A549 (cell line): Measurements from ENCODE around the gene METTL5. TPM values are rescaled to one million over a fixed set of nuclear protein-coding genes. Genes with fewer than 3 reads are reported as not detected.

Source experiments
- ATAC-seq, 2 experiments: fragments of 200-7000 bp in 1 of 2; fragments of >200 bp in 1 of 2; cut with Nextera tagmentation in 1 of 2; cut with Tn5 transposase in 1 of 2; 3 replicates each; pipeline versions ENCODE4 v1.8.0 to v1.9.1; 2018 to 2020; ENCODE audit warnings: mild to moderate bottlenecking in 1 of 2, moderate library complexity in 1 of 2
- CTCF ChIA-PET: fragments of 300-600 bp; sonication (Branson Sonifier 250); formaldehyde crosslinking; extraction: SDS; loops from one replicate; lab custom pipeline; 2021; ENCODE audit warnings: antibody characterized with exemption, inconsistent platforms; lab: Yijun Ruan, JAX
- POLR2A ChIA-PET: fragments of 350-600 bp; formaldehyde crosslinking; extraction: SDS; loops from one replicate; lab custom pipeline; 2021; ENCODE audit warnings: antibody characterized with exemption, inconsistent platforms; lab: Yijun Ruan, JAX
- DNase-seq, 2 experiments: peaks; one replicate each; pipeline versions ENCODE4 v3.0.0 to v3.0.0-alpha.2; 2011 to 2016; ENCODE audit warnings: low read depth in 1 of 2, low spot score in 1 of 2
- FAIRE-seq: peaks from 2 replicates; lab custom pipeline; 2011; peaks lifted over from hg19 to GRCh38; lab: Jason Lieb, UNC
- H3K27ac ChIP-seq, 2 experiments: fragments of >200 bp; sonication (Bioruptor Twin); formaldehyde crosslinking; 3 replicates each; pipeline ENCODE4 v1.5.1; 2016 to 2017
- H3K4me1 ChIP-seq: fragments of >200 bp; sonication (Bioruptor Twin); formaldehyde crosslinking; 3 replicates; pipeline ENCODE4 v1.6.1; 2016
- H3K4me2 ChIP-seq: fragments of >200 bp; sonication (Bioruptor Twin); formaldehyde crosslinking; 3 replicates; pipeline ENCODE4 v1.6.1; 2016
- H3K4me3 ChIP-seq: fragments of >200 bp; sonication (Bioruptor Twin); formaldehyde crosslinking; 3 replicates; pipeline ENCODE4 v1.5.1; 2016
- H3K9me3 ChIP-seq: fragments of >200 bp; sonication (Bioruptor Twin); formaldehyde crosslinking; 3 replicates; pipeline ENCODE4 v1.6.1; 2016
- BCL3 ChIP-seq: fragments of >200 bp; sonication (Bioruptor Twin); formaldehyde crosslinking; IDR thresholded peaks from 3 replicates; pipeline ENCODE4 v1.6.1; 2016
- BHLHE40 ChIP-seq: IDR thresholded peaks from 2 replicates; pipeline ENCODE4 v1.6.1; 2012; ENCODE audit warnings: low read depth, low read length, inconsistent platforms
- CBX2 ChIP-seq: fragments of 200-600 bp; sonication (generic); IDR thresholded peaks from 2 replicates; pipeline ENCODE4 v1.6.1; 2016; ENCODE audit warnings: low read depth, mild to moderate bottlenecking, borderline replicate concordance
- CBX8 ChIP-seq: fragments of 200-600 bp; sonication (generic); IDR thresholded peaks from 2 replicates; pipeline ENCODE4 v1.6.1; 2016
- EHF ChIP-seq: fragments of 250-450 bp; sonication (Bioruptor Pico); IDR thresholded peaks from 2 replicates; pipeline ENCODE4 v1.5.0; 2020; ENCODE audit warnings: mild to moderate bottlenecking
- EP300 ChIP-seq, 2 experiments: fragments of >200 bp; sonication (Bioruptor Twin); formaldehyde crosslinking; IDR thresholded peaks; 2 replicates in 1 of 2; 3 replicates in 1 of 2; pipeline ENCODE4 v1.6.1; 2016 to 2017
- FOSB ChIP-seq: fragments of 250-450 bp; sonication (Bioruptor Pico); IDR thresholded peaks from 2 replicates; pipeline ENCODE4 v1.5.0; 2020; ENCODE audit warnings: mild to moderate bottlenecking, moderate library complexity
- FOSL2 ChIP-seq, 2 experiments: fragments of 450-650 bp in 1 of 2; fragments of >200 bp in 1 of 2; sonication (Bioruptor Twin) in 1 of 2; formaldehyde crosslinking; IDR thresholded peaks; 2 replicates each; pipeline versions ENCODE4 v1.5.0 to v1.6.1; 2016 to 2020; ENCODE audit warnings: mild to moderate bottlenecking in 1 of 2, moderate library complexity in 1 of 2
- FOXS1 ChIP-seq: fragments of 250-450 bp; sonication (Bioruptor Pico); IDR thresholded peaks from 2 replicates; pipeline ENCODE4 v1.5.0; 2020; ENCODE audit warnings: mild to moderate bottlenecking, moderate library complexity
- GATA3 ChIP-seq: IDR thresholded peaks from 2 replicates; pipeline ENCODE4 v1.6.1; 2012; ENCODE audit warnings: borderline replicate concordance
- HMGXB4 ChIP-seq: fragments of 250-450 bp; sonication (Bioruptor Pico); IDR thresholded peaks from 2 replicates; pipeline ENCODE4 v1.5.0; 2021; ENCODE audit warnings: mild to moderate bottlenecking, moderate library complexity, borderline replicate concordance
- JUN ChIP-seq, 2 experiments: fragments of >200 bp; sonication (Bioruptor Twin); formaldehyde crosslinking; IDR thresholded peaks; 2 replicates in 1 of 2; 3 replicates in 1 of 2; pipeline ENCODE4 v1.6.1; 2016 to 2017
- JUNB ChIP-seq: fragments of >200 bp; sonication (Bioruptor Twin); formaldehyde crosslinking; IDR thresholded peaks from 2 replicates; pipeline ENCODE4 v1.6.1; 2016
- MAZ ChIP-seq: fragments of 150-350 bp; IDR thresholded peaks from 2 replicates; pipeline ENCODE4 v1.6.1; 2014; ENCODE audit warnings: antibody characterized with exemption, low read depth, low read length, borderline replicate concordance
- NPAS2 ChIP-seq: fragments of 250-450 bp; sonication (Bioruptor Pico); IDR thresholded peaks from 2 replicates; pipeline ENCODE4 v1.8.0; 2022; ENCODE audit warnings: mild to moderate bottlenecking, moderate library complexity, borderline replicate concordance
- PBX3 ChIP-seq: IDR thresholded peaks from 2 replicates; pipeline ENCODE4 v1.6.1; 2012
- PHF8 ChIP-seq: fragments of 200-600 bp; sonication (generic); IDR thresholded peaks from 2 replicates; pipeline ENCODE4 v1.6.1; 2016; ENCODE audit warnings: low read depth, mild to moderate bottlenecking, antibody characterized with exemption, moderate library complexity, borderline replicate concordance
- RARB ChIP-seq: fragments of 250-450 bp; sonication (Bioruptor Pico); IDR thresholded peaks from 2 replicates; pipeline ENCODE4 v1.8.0; 2021; ENCODE audit warnings: mild to moderate bottlenecking, moderate library complexity
- RNF2 ChIP-seq: fragments of 200-600 bp; sonication (generic); IDR thresholded peaks from 2 replicates; pipeline ENCODE4 v1.6.1; 2016; ENCODE audit warnings: low read depth, mild to moderate bottlenecking, antibody characterized with exemption, moderate library complexity, borderline replicate concordance
- SMC3 ChIP-seq: fragments of >200 bp; sonication (Bioruptor Twin); formaldehyde crosslinking; IDR thresholded peaks from 3 replicates; pipeline ENCODE4 v1.6.1; 2018; ENCODE audit warnings: inconsistent platforms
- TFCP2L1 ChIP-seq: fragments of 250-450 bp; sonication (Bioruptor Pico); IDR thresholded peaks from 2 replicates; pipeline ENCODE4 v1.5.0; 2021; ENCODE audit warnings: mild to moderate bottlenecking
- ZNF302 ChIP-seq: fragments of 250-450 bp; sonication (Bioruptor Pico); IDR thresholded peaks from 2 replicates; pipeline ENCODE4 v1.9.0; 2021; ENCODE audit warnings: inconsistent platforms, mild to moderate bottlenecking, moderate library complexity
- ZSCAN20 ChIP-seq: fragments of 250-450 bp; sonication (Bioruptor Pico); IDR thresholded peaks from 2 replicates; pipeline ENCODE4 v1.8.0; 2022; ENCODE audit warnings: mild to moderate bottlenecking, moderate library complexity
- WGBS: methylation state at CpG from one replicate; pipeline ENCODE4 v1.1.6; 2017; ENCODE audit errors: missing lambda C conversion rate; 5-methylcytosine and 5-hydroxymethylcytosine counted together
- polyA plus RNA-seq, 4 experiments: library from polyadenylated mRNA; depleted of rRNA in 3 of 4; stranded (reverse); fragments of >200 nt; fragmentation: RNase III in 1 of 4; extraction: RNeasy Plus Mini Kit Qiagen cat#74134 plus additional on column Dnase treatment in 1 of 4; gene quantifications; 2 replicates in 3 of 4; 3 replicates in 1 of 4; pipeline ENCODE4 v1.2.3, GENCODE V29; 2011 to 2017
- TF ChIP-seq, protein P1 (sequence below): fragments of 150-350 bp; IDR thresholded peaks from 2 replicates; pipeline ENCODE4 v1.6.1; 2014; ENCODE audit warnings: low read depth, mild to moderate bottlenecking, low read length
- TF ChIP-seq, protein P2 (sequence below): fragments of >200 bp; sonication (Bioruptor Twin); formaldehyde crosslinking; IDR thresholded peaks from 2 replicates; pipeline ENCODE4 v1.6.1; 2016

Gene METTL5
- polyA plus RNA-seq, 2 of the 4 experiments (the other 2 are of a cell fraction) = 86.9 to 97.6 TPM

GRCh38 chr2:169823996-169824372, 721 bp downstream of the METTL5 start:
- Histone ChIP-seq H3K27ac (peak overlapping the region; percentile 77 to 96), H3K9me3 (no peaks in the 10 kb centered on the region), H3K4me3 (peak overlapping the region; percentile 57), H3K4me1 (peaks cover 40% of the 10 kb centered on the region), H3K4me2 (peak overlapping the region; percentile 92)
- DNase-seq = no peak
- 13% methylated on average over 4 of the region's 4 CpGs for WGBS
- ATAC-seq = peak in 1 of 2 experiments; percentile 6; a peak in 3 of 6 replicates
- CTCF ChIA-PET = interaction anchor here (1.0 to 2.7 kb wide), 16 partner anchors 8 to 374 kb away, joined by 3 to 16 read pairs (median 5); no protein-coding TSS in a partner anchor
- TF ChIP-seq PHF8 (no peak), JUN (IDR thresholded peaks at IDR 0.05) (no peak), PBX3 (no peak), ZNF302 (no peak), FOXS1 (CRISPR knock-in tag) (no peak), EHF (CRISPR knock-in tag) (no peak), GATA3 (no peak), MAZ (no peak), RARB (no peak), FOSL2 (IDR thresholded peaks at IDR 0.05) (no peak), FOSL2 (CRISPR knock-in tag; IDR thresholded peaks at IDR 0.05) (no peak), CBX2 (no peak), BCL3 (no peak), RNF2 (no peak), CBX8 (no peak)
- TF ChIP-seq, protein P1, sequence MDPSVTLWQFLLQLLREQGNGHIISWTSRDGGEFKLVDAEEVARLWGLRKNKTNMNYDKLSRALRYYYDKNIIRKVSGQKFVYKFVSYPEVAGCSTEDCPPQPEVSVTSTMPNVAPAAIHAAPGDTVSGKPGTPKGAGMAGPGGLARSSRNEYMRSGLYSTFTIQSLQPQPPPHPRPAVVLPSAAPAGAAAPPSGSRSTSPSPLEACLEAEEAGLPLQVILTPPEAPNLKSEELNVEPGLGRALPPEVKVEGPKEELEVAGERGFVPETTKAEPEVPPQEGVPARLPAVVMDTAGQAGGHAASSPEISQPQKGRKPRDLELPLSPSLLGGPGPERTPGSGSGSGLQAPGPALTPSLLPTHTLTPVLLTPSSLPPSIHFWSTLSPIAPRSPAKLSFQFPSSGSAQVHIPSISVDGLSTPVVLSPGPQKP = no peak
- no peak for FAIRE-seq
- POLR2A ChIA-PET = interaction anchor here (1.8 kb wide), 1 partner anchor 53 kb away, joined by 5 read pairs; no protein-coding TSS in a partner anchor

DNA sequence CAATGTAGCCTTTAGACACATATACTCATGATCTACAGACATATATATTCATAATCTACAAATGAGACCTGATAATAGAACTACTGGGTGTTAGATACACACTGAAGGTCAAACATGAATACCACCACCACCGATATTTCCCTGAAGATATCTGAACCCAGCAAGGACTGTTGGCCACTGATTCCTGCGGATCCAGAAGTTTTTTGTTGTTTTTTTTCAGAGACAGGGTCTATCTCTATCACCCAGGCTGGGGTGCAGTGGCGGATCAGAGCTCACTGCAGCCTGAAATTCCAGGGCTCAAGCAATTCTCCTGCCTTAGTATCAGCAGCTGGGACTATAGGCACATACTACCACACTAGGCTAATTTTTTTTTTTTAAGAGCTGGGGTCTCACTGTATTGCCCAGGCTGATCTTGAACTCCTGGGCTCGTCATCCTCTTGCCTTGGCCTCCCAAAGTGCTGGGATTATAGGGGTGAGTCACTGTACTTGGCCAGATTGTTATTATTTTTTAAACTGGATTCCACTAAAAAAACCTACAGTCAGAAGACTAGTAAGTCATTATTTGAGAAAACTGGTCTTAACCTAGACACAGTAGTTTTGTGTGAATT, 1.8 kb downstream of the METTL5 start:
- Histone ChIP-seq H3K27ac (no peak overlapping the region), H3K9me3 (no peaks in the 10 kb centered on the region), H3K4me3 (no peak overlapping the region), H3K4me2 (peak overlapping the region; percentile 92), H3K4me1 (peaks cover 34% of the 10 kb centered on the region)
- CTCF ChIA-PET = interaction anchor here (1.3 to 2.7 kb wide), 2 partner anchors 105 to 343 kb away, joined by 3 to 9 read pairs; no protein-coding TSS in a partner anchor
- ATAC-seq (no peak), DNase-seq (no peak), FAIRE-seq (no peak)
- POLR2A ChIA-PET = no interaction called here
- 80% methylated on average over 4 of the region's 4 CpGs for WGBS
- TF ChIP-seq CBX8 (no peak), EP300 (IDR thresholded peaks at IDR 0.05) (no peak), JUNB (no peak), NPAS2 (no peak), SMC3 (no peak), RARB (no peak), CBX2 (no peak), RNF2 (no peak), BHLHE40 (no peak), FOSB (CRISPR knock-in tag) (no peak), ZSCAN20 (no peak), TFCP2L1 (CRISPR knock-in tag) (no peak), HMGXB4 (CRISPR knock-in tag) (no peak)
- TF ChIP-seq, protein P1 = no peak
- TF ChIP-seq, protein P2, sequence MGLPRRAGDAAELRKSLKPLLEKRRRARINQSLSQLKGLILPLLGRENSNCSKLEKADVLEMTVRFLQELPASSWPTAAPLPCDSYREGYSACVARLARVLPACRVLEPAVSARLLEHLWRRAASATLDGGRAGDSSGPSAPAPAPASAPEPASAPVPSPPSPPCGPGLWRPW = no peak
- TF ChIP-seq, all 56 proteins: peak for 0
